Activated CD4-positive, CD25-positive, alpha-beta regulatory T cell treated with anti-CD3 and anti-CD28 coated beads, Interleukin-2, amount 50 U/mL, for 16 hours (primary cell): ENCODE data around the gene FCAMR.

Experiments used
- DNase-seq: peaks from one replicate; pipeline ENCODE4 v3.0.0-alpha.2; 2020; ENCODE audit warnings: low read depth, low spot score

FCAMR gene

DNA sequence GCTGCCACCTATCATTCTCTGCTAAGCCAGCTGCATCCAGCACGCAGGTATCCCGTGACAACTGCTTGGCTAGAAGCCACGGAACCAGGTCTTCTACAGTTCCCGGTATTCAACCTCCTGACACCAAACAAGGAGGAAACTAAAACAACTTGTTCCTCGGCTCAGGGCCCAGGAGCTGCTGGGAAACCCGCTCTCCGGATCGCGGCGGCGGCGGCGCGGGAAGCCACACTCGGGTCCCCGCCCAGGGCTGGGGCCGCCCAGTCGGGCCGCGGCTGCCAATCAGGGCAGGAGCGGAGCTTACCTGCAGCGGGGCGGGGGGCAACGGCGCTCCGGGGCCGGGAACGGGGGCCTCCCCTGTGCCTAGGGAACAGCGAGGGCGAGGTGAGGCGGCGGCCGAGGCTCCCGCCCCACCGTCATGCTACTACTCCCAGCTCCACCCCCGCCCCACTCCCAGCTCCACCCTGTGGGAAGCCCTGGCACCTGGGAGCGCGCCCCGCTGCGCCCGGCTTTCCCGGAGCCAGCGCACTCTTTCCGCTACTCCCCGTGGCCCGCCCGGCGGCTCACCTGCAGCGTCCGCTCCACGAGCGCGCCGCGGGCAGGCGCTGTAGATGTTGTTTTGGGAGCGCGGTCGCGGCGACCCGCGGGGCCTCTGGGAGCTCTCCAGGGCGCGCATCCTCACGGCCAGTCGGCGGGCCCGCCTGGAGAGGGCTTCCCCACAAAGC, 60.9 kb downstream of the FCAMR start:
- no peak for DNase-seq

DNA sequence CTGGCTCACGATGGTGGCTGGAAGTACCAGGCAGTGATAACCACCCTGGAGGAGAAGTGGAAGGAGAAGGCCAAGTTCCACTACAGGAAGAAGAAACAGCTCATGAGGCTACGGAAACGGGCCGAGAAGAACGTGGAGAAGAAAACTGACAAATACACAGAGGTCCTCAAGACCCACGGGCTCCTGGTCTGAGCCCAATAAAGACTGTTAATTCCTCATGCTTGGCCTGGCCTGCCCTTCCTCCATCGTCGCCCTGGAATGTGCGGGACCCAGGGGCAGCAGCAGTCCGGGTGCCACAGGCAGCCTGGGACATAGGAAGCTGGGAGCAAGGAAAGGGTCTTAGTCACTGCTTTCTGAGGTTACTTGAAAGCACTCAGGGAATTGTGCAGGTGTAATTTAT, 62.2 kb downstream of the FCAMR start:
- no peak for DNase-seq
